Suppressor macrophage treated with lipopolysaccharide for 1 hour (primary cell): ENCODE results near the gene PRCD.

Experiments
- DNase-seq, 3 donors: peaks; one replicate each; pipeline ENCODE4 v3.0.0-alpha.2; 2020 to 2022

The PRCD gene

GRCh38 chr17:76541739-76542454 lies 2.1 kb downstream of the PRCD start:
- DNase-seq, result no peak

GRCh38 chr17:76542566-76542971 lies 2.7 kb downstream of the PRCD start:
- no peak for DNase-seq

GRCh38 chr17:76542984-76543383 lies 3.1 kb downstream of the PRCD start:
- no peak for DNase-seq

GRCh38 chr17:76543482-76543825 lies 3.6 kb downstream of the PRCD start:
- no peak for DNase-seq

GRCh38 chr17:76543826-76544545 lies 4.1 kb downstream of the PRCD start:
- DNase-seq, result no peak

GRCh38 chr17:76544546-76545365 lies 4.9 kb downstream of the PRCD start:
- no peak for DNase-seq

GRCh38 chr17:76545918-76546555 lies 6.2 kb downstream of the PRCD start:
- no peak for DNase-seq

- DNase-seq, result no peak
Measured at GRCh38 chr17:76546556-76547182, 6.8 kb downstream of the PRCD start.

GRCh38 chr17:76547183-76547641 lies 7.4 kb downstream of the PRCD start:
- DNase-seq, result peak; percentile 74 to 84 (median 80)

GRCh38 chr17:76547642-76548202 lies 7.9 kb downstream of the PRCD start:
- DNase-seq, result no peak

- DNase-seq, result no peak
Measured at GRCh38 chr17:76548378-76549214, 8.8 kb downstream of the PRCD start.

- DNase-seq, result no peak
Measured at GRCh38 chr17:76549215-76549518, 9.3 kb downstream of the PRCD start.

- DNase-seq, result no peak
Measured at GRCh38 chr17:76549539-76549938, 9.7 kb downstream of the PRCD start.

GRCh38 chr17:76550712-76551615 lies 11.1 kb downstream of the PRCD start:
- DNase-seq, result peak; percentile 73 to 80 (median 79)

GRCh38 chr17:76551685-76552084 lies 11.8 kb downstream of the PRCD start:
- DNase-seq, result no peak

GRCh38 chr17:76553178-76553908 lies 13.5 kb downstream of the PRCD start:
- no peak for DNase-seq

GRCh38 chr17:76554131-76554530 lies 14.3 kb downstream of the PRCD start:
- no peak for DNase-seq

- peak; percentile 91 to 93 (median 91) for DNase-seq
Measured at GRCh38 chr17:76556765-76557367, 17.0 kb downstream of the PRCD start.
